GM19452 (cell line): ENCODE results near the gene TMUB1.

Experiments
- ATAC-seq: cut with Tn5 transposase; IDR thresholded peaks from one replicate; pipeline ENCODE4 v1.9.1; 2021; ENCODE audit not compliant: unreplicated experiment

The TMUB1 gene

DNA sequence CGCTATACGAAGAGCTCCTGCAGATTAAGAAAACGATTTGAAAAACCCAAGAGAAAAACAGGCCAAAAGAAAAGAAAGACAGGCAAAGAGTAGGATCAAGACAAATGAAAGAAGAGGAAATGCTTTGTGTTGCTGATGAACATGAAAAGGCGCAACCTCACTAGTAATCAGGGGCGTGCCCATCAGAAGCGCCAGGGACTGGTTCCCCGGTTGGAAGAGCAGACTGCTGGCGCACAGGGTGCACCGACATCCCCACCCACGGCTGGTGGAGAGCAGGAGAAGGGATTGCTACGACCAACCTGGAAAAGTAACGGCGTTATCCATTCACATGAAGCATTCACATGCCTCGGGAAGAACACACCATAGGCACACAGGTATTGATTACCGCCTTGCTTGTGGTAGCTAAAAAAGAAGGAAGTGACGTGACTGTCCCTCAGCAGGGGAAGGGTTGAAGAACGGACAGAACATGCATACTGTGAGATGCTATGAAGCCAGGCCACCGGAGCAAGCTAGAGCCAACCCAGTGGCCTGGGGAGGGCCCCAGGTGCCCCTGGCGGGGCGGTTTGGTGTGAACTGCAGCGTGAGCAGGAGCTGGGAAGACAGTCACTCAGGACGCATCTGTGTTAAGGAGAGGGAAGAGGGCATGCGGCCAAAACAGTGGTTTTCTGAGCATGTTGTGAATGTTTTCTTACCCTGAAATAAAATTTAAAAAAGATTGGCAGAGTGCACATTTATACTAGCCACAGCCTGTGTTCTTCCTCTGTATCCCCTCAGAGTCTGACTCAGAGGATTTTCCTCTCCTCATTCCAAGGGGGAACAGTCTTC lies 21.3 kb upstream of the TMUB1 start:
- ATAC-seq = no peak

GRCh38 chr7:151103973-151104372 lies 20.7 kb upstream of the TMUB1 start:
- no peak for ATAC-seq

- ATAC-seq = no peak
Measured at GRCh38 chr7:151102991-151103390, 19.7 kb upstream of the TMUB1 start.

GRCh38 chr7:151101621-151102396 lies 18.5 kb upstream of the TMUB1 start:
- ATAC-seq = no peak

GRCh38 chr7:151100921-151101320 lies 17.6 kb upstream of the TMUB1 start:
- ATAC-seq = no peak

DNA sequence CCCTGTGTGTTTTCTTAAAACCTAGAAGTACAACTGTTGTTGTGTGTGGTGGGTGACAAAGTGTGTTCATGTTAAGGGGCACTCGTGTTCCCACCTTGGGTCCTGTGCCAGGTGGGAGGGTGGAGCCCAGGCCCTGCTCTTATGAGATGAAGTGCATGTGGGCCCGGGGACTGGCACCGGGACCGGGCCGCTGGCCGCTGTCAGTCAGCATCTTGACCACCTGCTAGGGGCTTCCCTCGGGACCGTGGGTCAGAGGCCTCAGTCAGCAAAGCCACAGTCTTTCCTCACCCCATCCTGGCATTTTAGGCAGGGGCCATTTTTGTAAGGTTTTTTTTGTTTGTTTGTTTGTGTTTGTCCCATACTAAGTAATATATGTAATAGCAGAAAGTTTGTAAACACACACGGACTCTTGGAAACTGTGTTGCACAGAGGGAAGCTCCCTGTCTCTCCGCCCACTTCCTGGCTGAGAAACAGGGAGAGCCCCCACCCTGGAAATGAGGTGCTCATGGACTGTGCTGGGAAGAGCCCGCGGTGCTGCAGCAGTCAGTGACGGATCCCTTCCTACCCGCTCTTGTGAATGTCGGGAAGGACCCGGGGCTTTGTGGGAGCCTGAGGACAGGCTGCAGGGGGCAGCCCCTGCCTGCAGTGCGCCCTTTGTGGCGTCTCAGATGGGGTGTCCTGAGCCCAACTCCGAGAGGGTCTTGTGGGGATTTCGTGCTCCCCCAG lies 16.4 kb upstream of the TMUB1 start:
- no peak for ATAC-seq

GRCh38 chr7:151095828-151096475 lies 12.7 kb upstream of the TMUB1 start:
- ATAC-seq = no peak

DNA sequence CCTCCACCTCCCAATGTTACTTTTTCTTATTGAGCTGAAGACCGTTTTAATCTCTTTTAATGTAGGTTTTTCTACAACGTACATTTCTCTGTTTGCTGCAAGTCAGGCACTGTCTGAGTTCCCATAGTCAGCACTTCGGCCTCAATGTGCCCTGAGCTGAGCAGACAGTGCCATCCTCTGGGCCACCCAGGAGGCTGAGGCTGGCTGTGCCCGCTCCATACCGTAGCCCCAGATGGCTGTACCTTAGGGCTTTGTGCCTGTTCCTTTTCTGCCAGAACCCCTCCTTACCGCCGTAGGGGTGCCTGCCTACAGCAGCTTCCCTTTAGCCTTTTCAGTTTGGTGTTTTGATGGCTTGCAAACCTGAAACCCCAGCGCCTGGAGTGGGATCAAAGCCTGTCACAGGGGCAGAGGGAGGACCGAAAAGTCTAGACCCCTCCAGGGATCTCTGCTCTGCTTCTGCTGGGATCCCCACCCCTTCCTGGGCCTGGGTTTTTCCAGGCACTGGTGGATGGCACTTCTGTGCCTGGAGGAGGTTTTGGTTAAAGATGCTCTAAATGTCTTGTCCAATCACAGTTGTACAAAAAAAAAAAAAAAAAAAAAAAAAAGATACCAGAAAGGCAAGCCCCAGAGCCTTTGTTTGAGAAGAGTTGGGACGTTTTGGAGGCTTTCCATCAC lies 12.0 kb upstream of the TMUB1 start:
- ATAC-seq = no peak

DNA sequence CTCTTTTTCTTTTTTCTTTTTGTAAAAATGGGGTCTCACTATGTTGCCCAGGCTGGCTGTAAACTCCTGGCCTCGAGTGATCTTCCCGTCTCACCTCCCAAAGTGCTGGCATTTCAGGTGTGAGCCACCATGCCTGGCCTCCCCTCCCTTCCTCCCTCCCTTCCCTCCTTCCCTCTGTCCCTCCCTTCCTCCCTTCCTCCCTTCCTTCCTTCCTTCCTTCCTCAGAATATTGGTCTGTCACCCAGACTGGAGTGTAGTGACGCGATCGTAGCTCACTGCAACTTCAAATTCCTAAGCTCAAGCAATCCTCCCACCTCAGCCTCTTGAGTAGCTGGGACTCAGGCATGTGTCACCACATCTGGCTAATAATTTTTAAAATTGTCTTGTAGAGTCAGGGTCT lies 11.4 kb upstream of the TMUB1 start:
- ATAC-seq = no peak

- no peak for ATAC-seq
Measured at GRCh38 chr7:151093748-151094147, 10.5 kb upstream of the TMUB1 start.

GRCh38 chr7:151091988-151092387 lies 8.7 kb upstream of the TMUB1 start:
- ATAC-seq = no peak

GRCh38 chr7:151091431-151091830 lies 8.1 kb upstream of the TMUB1 start:
- ATAC-seq = no peak

GRCh38 chr7:151091003-151091402 lies 7.7 kb upstream of the TMUB1 start:
- no peak for ATAC-seq

- no peak for ATAC-seq
Measured at GRCh38 chr7:151089893-151090730, 6.8 kb upstream of the TMUB1 start.

DNA sequence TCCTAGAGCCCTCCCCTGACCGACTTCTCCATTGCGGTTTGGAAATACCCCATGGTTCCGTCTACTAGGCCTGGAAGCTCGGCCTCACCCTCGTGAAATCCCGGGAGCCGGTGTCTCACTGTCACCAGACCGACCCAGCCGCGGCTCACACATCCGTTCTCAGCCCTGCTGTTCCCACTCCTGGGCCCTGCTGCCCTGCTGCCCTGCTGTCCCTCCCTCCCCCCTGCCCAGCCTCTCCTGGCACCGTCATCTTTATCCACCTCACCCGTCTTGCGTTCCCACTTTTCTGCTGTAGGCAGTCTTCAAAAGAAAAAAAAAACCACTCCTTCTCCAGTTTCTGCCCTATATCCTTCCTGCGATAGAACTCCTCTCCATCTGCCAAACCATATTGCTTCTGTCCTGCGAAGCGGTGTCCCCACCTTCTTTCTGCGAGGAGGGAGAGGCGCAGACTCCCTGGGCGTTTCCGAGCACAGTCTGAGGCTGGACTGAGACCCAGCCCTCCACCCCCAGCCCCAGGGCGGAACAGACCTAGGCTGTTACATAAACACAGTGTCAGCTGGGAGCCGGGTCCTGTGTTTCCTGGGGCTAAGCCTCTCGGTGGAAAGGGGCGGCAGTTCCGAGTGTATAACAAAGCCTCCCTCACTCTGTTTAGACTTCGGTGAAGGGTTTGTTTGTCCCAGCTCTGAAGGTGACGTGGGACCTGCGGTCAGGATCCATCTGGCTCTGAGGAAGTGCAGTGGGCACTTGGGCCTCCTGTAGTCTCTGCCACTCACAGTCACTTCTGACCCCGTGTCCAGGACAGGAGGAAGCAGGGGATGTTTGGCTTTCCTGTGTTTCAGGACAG lies 5.8 kb upstream of the TMUB1 start:
- no peak for ATAC-seq

- ATAC-seq = no peak
Measured at GRCh38 chr7:151088019-151088855, 4.9 kb upstream of the TMUB1 start.

DNA sequence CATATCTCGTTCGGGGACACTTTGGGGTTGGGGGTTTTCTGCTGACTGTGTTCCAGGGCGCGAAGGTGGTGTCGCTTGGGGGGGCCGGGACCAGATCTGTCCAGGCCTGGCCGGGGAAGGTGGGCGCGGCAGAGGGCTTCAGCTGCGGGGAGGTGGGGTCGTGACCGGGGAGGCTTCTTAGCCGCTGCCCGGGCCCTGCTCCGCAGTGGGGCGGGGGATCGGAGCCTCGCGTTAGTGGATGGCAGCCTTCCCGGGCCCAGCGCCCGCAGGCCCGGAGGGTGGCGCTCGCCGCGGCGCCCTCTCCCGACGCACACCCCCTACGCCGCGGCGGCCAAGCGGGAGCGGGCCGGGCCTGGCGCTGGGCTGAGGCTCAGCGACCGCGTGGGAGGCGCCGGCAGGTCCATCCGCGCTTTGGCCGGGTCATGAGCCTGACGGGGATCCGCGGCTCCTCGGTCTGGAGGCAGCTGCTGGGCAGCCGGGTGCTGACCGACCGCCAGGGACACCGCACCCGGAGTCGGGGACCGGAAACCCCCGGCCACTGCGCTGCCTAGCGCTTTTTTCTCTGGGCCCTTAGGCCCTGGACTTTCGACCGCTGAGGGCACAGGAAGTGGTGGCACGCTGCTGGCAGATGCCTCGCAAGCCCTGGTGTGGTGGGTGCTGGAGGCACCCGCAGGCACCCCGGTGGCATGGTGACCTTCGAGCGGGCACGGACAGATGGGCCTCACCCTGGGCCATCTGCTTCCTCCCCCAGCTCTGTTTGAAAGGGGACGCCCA lies 4.1 kb upstream of the TMUB1 start:
- ATAC-seq = no peak
